ENCODE data around the gene XXYLT1. TPM values are rescaled to one million over a fixed set of nuclear protein-coding genes. Genes with fewer than 3 reads are reported as not detected.

XXYLT1 gene
- total and polyA plus RNA-seq, 8 donors: 1.8 to 5.0 (median 2.6) TPM

GRCh38 chr3:195268576-195269309 lies 2.2 kb downstream of the XXYLT1 start:
- DNase-seq: no peak
- intact Hi-C loops (cut with DNase I): loop anchor here in 1 of 3 donors (5.0 kb wide), 1 partner anchor 601 kb away; no protein-coding TSS in a partner anchor
- no peak for FAIRE-seq
- no peaks in the 10 kb centered on the region for H3K9me3 ChIP-seq
- WGBS, 2 donors: 94 to 96% methylated on average over 10 to 11 of the region's 11 CpGs
- no peak overlapping the region for H3K4me3 ChIP-seq
- H3K4me1 ChIP-seq: peaks cover 0 to 8% (median 0%) of the 10 kb centered on the region in 3 donors
- TF ChIP-seq CTCF (IDR thresholded peaks at IDR 0.05): no peak
- H3K27ac ChIP-seq: no peak overlapping the region
- ATAC-seq: no peak
- no peaks in the 10 kb centered on the region for H3K27me3 ChIP-seq
- H3K36me3 ChIP-seq: no peaks in the 10 kb centered on the region

GRCh38 chr3:195267096-195267495 lies 3.9 kb downstream of the XXYLT1 start:
- Histone ChIP-seq H3K36me3 (no peaks in the 10 kb centered on the region), H3K4me3 (no peak overlapping the region), H3K4me1 (peaks cover 0 to 8% (median 0%) of the 10 kb centered on the region in 3 donors), H3K27ac (no peak overlapping the region), H3K9me3 (no peaks in the 10 kb centered on the region), H3K27me3 (no peaks in the 10 kb centered on the region)
- ATAC-seq (no peak), FAIRE-seq (no peak), DNase-seq (no peak)
- no peak for TF ChIP-seq CTCF (IDR thresholded peaks at IDR 0.05)
- intact Hi-C loops (cut with DNase I): loop anchor here in 1 of 3 donors (5.0 kb wide), 1 partner anchor 600 kb away; no protein-coding TSS in a partner anchor
- WGBS, 2 donors: 72 to 73% methylated on average over 3 of the region's 3 CpGs

- Histone ChIP-seq H3K4me1 (peaks cover 0 to 8% (median 0%) of the 10 kb centered on the region in 3 donors), H3K27me3 (no peaks in the 10 kb centered on the region), H3K27ac (no peak overlapping the region), H3K4me3 (no peak overlapping the region), H3K36me3 (no peaks in the 10 kb centered on the region), H3K9me3 (no peaks in the 10 kb centered on the region)
- no peak for TF ChIP-seq CTCF (IDR thresholded peaks at IDR 0.05)
- FAIRE-seq: no peak
- ATAC-seq: no peak
- DNase-seq: no peak
- 86 to 93% methylated on average over 5 of the region's 5 CpGs for WGBS, 2 donors
- intact Hi-C loops (cut with DNase I): loop anchor here in 1 of 3 donors (5.0 kb wide), 1 partner anchor 599 kb away; no protein-coding TSS in a partner anchor
Observed at GRCh38 chr3:195266428-195266827, 4.5 kb downstream of the XXYLT1 start.

- Histone ChIP-seq H3K27me3 (no peaks in the 10 kb centered on the region), H3K4me3 (no peak overlapping the region), H3K4me1 (peaks cover 0 to 8% (median 2%) of the 10 kb centered on the region in 3 donors), H3K9me3 (no peaks in the 10 kb centered on the region), H3K27ac (no peak overlapping the region), H3K36me3 (no peaks in the 10 kb centered on the region)
- FAIRE-seq (no peak), DNase-seq (no peak), ATAC-seq (no peak)
- intact Hi-C loops (cut with DNase I): loop anchor here in 1 of 3 donors (5.0 kb wide), 1 partner anchor 598 kb away; no protein-coding TSS in a partner anchor
- TF ChIP-seq CTCF (IDR thresholded peaks at IDR 0.05): no peak
- 88 to 92% methylated on average over 13 of the region's 13 CpGs for WGBS, 2 donors
Observed at GRCh38 chr3:195265363-195265976, 5.5 kb downstream of the XXYLT1 start.

All from pancreas (tissue), 10 donors.